Activated CD8-positive, alpha-beta memory T cell treated with anti-CD3 and anti-CD28 coated beads, Interleukin-2, amount 50 U/mL, for 48 hours (primary cell): ENCODE results near the gene SPSB1.

Experiments
- DNase-seq: peaks from one replicate; pipeline ENCODE4 v3.0.0-alpha.2; 2020

The SPSB1 gene

DNA sequence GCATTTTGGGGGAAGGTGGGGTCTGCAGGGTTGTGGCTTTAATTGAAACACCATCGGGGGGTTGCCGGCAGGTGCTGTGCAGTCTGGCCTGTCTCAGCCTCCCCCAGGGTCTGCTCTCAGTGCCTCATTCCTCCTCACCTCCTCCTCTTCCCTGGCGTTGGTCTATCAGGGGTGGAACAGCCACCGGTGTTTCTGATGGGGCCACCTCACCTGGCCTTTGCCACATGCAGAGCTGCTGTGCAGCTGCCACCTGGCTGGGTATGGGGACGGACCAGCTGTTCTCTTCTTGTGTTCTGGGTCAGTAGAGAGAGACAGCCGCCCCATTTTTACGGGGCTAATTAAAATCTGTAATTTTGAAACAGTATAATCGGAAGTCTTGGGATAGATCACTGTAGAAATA is 53.9 kb downstream of the SPSB1 start:
- DNase-seq = no peak

DNA sequence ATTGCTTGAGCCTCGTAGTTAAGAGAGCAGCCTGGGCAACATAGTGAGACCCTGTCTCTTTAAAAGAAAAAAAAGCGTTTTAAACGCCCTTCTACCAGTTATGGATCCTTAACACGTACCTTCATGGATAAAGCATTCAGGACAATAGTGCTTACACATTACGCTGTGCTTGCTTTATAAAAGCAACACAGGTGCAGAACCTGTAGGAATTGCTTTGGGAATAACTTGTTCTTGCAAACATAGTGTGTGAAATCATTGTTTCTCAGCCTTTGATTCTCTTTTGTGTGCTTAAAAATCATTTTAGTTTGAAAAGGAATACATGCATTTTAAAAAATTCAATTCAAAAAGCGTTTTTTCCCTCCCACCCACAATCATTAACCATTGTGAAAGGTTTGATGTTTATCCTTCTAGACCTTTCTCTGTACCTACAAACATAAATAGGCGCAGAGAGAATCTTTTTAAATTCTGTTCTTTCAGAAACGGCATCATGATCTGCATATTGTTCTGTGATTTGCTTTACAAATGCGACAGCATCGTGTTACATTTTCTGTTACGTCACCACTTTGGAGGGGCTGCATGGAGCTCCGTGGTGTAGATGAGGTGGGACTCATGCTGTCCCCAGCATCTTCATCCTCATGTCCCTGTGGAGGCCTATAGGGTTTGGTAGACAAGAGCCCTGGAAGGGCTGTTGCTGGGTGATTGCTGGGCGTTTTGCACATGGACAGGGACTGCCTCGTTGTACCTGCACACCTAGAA is 54.6 kb downstream of the SPSB1 start:
- DNase-seq = no peak

DNA sequence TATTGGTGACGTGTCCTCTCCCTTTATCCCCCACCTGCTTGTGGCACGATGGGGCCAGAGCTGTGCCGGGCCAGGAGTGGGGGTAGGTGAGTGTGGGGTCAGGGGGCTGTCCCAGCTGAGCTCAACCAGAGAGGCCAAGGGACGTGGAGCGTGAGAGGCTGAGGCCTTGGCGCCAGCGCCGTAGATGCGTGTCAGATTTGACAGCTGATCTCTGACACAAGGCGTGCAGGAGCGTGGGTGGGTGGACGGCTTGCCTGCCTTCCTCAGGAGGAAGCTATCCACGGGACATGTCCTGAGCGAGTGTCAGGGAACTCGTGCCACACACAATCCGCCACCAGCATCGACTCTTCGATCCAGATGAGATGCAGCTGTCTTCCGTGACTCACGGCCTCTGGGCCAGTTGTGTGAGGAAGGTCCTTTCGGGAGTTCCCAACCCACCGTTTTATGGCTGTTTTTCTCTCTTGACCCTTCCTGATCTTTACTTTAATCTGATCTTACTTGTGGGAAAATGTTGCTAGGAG is 56.7 kb downstream of the SPSB1 start:
- DNase-seq = no peak

DNA sequence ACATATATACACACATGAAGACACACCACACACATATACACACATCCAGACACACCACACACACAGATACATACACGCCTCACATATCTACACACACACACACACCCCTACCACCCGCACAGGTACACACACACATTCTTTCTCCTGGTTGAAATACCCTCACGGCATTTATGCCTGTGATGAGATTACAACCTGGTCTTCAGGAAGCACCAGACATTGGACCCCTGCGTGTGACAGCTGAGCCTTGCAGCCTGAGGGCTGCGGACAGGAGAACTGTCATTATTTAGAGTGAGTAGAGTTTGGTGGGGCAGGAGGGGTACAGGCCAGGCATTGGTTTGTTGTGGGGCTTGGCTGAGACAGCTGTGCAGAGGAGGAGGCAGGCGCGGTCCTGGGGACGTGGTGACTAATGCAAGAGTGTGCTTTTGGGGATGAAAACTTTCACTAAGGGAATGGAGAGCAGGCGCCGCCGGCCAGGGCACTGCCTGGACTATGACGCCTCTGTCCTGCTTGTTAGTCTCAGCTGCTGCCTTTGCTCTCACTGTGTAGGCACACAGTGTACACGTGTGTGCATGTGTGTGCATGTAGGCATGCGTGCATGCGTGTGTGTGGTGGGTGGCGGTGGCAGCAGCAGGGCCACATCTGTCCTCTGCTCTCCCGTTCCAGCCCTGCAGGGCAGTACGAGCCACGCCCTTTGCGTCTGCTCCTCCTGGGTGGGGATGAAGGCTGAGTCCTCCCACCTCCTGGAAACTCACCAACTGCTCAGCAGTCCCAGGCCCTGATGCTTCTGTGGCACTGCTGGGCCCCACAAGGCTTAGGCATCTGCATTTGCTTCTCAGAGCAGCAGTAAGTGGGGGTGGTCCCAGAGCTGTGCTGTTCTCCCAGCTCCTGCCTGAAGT is 57.6 kb downstream of the SPSB1 start:
- DNase-seq = no peak

DNA sequence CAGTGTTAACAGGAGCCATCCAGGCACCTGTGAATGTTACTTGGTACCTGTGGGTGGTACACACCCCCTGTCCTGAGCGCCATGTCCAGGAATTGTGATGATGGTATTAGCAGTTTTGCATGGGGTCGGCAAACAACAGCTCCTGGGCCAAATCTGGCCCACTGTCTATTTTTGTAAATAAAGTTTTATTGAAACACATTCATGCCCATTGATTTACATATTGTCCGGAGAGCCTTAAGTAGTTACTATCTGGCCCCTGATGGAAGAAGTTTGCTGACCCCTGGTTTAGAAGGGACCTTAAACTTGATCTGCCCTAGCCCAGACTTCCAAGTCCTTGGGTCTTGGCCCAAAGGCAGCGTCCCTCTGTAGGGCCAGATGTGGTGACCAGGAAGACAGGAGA is 58.3 kb downstream of the SPSB1 start:
- DNase-seq = no peak

DNA sequence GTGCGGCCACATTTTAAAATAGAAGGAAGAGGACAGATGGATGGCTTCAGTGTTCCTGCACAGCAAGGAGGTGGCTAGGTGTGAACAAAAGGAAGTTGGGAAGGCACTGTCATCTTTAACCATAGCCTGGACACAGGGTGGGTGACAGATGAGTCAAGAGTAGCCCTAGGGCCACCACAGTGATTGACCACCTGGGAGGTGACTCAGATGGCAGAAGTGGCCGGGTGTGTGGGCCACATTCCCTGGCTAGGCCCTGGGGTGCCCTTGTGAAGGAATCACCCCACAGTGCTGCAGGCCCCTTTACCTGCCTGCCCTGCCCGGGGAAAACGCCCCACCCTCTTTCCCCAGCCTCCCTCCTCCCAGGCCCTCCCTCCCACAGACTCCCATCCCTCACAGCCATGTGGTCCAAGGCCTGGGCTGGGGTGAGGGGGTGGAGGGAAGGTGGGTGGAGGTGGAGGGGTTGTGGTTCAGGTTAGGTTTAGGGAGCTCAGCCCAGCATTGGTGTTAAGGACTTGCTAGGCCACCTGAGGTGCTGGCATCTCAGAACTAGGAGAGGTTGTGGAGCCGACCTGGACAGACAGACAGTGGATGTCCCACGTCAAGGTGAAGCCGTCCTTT is 59.1 kb downstream of the SPSB1 start:
- no peak for DNase-seq

DNA sequence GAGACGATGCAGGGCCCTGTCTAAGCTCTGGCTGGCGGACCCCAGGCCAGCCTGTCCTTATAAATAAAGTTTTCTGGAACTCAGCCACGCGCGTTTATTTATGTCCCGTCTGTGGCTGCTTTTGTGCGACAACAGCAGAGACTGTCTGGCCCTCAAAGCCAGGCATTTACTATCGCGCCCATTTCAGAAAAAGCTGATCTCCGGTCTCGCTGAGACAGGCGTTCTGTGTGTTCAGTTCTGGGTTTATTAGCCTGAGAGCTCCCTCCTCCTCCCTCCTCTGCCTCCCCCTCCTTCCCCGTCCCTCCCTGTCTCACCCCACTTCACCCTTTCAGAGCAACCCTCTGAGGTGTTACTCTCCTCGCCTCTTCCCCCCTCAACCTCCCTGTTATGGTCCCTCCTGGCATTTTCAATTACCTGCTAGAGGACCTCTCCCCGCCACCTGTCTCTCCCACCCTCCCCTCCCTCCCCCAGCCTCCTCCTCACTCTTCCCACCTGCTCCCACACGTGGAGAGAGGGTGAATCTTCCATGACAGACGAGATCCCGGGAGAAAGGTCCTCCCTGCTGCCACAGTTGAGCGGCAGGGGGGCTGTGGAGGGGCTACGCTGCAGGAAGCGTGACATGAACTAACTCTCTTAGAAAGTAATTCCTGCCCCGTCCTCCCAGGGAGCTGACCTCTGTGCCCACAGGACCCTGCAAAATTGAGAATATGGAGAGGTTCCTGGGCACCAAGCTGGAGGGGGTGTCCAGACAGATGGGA is 59.9 kb downstream of the SPSB1 start:
- no peak for DNase-seq

DNA sequence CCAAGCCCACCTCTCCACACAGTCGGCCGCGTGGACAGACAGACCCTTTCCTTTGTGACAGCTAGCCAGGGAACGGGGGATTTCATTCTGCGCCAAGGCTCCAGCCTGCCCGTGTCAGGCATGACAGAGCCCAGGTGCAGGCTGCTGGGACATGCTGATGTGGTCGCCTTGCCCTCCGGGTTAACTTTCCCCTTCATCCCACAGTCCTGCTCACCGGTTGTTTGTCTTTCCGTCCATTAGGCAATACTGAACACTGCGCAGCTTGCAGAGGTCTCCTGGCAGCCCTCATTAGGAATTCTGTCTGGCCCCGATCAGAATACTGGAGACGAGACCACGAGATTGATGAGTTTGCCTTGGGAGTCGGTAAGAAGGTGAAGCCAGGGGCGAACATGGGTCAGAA is 62.8 kb downstream of the SPSB1 start:
- no peak for DNase-seq

DNA sequence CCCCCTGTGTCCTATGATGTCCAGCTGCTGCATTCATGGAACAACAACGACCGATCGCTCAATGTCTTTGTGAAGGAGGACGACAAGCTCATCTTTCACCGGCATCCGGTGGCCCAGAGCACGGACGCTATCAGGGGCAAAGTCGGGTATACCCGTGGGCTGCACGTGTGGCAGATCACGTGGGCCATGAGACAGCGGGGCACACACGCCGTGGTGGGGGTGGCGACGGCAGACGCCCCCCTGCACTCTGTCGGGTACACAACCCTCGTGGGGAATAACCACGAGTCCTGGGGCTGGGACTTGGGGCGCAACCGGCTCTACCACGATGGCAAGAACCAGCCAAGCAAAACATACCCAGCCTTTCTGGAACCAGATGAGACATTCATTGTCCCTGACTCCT is 63.3 kb downstream of the SPSB1 start:
- no peak for DNase-seq

DNA sequence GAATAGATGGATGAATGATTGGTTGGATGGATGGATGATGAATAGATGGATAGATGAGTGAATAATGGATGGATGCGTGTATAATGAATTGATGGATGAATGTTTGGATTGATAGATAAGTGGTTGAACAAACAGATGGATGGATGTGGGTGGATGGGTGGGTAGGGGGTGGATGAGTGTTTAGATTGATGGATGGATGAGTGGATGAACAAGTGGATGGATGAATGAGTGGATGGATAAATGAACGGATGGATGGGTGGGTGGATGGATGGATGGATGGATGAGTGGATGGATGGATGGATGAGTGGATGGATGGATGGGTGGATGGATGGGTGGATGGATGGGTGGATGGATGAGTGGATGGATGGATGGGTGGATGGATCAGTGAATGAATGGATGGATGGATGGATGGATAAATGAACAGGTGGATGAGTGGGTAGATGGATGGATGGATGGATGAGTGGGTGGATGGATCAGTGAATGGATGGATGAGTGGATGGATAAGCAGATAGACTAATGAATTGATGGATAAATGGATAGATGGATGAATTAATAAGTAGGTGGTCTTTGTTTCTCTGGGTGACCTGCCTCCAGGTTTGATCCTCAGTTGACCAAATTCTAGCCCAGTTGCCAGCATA is 64.3 kb downstream of the SPSB1 start:
- DNase-seq = no peak

DNA sequence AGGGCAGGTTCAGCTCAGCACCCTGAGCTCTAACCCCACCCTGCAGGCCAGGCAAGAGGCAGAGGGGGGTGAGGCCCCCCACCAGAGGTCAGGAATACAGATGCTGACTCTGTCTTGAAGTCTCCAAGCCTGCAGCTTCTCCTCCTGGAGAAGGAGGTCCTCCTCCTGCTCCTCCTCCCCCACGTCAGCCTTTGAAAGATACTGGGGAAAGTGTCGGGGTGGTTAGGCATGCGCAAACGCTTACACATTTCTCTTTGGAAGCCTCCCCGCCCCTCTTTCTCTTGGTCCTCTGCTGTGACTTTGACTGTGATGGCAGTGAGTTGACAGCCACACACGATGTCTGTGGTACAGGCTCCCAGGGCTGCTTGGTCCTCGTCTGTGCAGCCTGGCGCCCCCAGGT is 65.3 kb downstream of the SPSB1 start:
- DNase-seq = no peak

DNA sequence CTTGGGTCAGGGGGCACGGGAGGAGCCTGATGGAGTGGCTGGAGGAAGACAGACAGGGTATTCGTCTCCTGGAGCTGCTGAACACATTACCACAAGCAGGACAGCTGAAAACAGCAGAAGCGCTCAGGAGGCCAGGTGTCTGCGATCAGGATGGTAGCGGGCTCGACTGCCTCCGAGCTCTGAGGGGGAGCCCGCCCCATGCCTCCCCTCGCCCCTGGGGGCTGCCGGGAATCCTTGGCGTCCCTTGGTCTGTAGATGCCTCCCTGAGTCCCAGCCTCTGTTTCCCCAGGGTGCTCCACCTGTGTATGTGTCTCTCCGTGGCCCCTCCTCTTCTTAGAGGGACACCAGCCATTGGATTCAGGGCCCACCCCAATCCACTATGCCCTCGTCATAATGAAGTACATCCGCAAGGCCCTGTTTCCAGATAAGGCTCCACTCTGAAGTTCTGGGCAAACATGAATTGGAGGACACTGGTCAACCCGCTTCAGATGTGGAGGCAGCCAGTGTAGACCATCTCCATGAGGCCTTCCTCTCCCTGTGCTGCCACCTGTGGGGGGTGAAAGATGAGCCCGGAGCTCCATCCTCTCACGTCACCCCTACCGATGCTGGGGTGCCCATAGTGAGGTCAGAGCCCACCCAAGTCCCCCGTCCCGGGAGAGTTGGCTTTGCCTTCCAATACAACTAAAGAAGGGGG is 67.8 kb downstream of the SPSB1 start:
- DNase-seq = no peak

DNA sequence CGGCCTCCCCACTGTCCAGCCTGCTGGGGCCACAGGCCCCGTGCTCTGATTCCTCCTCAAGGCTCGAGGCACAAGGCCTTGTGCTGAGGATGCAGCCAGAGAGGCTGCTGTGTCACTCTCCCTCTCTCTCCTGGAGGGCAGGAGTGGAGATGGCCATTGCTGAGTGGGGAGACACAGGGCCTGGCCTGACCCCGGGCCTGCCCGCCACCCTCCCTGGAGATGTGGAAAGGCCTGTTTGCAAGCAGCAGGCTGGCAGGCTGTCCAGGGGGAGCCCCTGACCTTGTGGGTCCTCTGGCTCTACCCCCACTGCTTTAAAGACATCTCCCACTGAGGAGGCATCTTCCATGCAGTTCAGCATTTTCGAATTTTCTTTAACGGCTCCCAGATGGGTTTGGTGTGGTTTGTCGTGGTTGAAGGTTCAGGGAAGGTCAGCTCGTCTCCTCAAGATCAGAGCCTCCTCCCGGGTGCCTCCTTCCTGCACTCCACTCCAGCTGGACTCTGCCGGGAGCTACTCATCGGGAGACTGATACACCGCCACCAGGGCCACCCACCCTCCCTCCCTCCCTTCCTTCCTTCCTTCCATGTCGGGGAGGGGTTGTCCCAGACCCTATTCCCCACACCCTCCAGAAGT is 69.1 kb downstream of the SPSB1 start:
- DNase-seq = no peak

DNA sequence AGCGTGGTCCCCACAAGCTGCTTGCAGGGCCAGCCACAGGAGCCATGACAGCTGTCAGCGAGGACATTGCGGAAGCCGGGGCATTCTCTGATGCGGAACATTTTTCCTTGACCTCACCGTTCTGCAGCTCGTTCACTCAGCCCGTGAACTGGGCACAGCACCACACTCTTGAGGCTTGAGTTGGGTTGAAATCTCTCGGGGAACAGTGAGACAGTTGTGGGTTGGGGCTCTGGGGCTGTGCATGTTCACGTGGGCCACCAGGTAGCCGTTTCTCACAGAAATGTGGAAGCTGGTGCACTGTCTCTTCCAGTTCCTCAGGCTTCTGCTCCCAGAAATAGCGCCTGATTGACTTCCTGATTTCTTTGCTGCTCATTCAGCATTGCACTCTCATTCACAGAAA is 69.8 kb downstream of the SPSB1 start:
- no peak for DNase-seq

DNA sequence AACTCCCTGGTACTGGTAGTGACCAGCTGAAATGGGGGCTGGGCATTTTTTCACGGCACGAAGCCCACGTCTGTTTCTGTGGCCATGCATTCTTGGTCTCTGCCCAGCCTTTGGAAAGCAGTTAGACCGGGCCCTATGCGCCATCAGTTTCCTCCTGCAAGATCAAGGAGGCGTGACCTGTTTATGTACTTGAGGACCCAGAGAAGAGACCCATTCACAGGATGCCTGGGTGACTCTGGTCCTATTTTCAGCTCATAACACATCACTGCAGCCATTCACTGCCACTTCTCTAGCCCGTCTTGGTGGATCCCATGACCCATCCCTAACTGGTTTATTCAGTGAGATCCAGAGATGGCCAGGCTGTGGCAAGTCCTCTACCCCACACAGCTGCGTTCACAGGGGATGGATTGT is 70.4 kb downstream of the SPSB1 start:
- no peak for DNase-seq

DNA sequence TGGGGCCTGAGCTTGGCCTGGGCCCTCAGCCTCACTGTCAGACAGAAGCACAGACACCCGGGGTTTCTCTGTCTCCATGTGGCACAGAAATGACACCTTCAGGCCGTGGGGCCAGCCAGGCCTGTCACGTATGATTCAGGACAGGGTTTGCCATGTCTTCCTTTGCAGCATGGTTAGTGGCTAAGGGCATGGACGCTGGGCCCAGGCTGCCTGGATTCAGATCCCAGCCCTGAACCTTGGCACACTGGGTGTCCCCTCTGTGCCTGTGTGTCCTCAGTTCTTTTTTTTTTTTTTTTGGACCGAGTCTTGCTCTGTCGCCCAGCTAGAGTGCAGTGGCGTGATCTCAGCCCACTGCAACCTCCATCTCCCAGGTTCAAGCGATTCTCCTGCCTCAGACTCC is 73.6 kb downstream of the SPSB1 start:
- DNase-seq = no peak

DNA sequence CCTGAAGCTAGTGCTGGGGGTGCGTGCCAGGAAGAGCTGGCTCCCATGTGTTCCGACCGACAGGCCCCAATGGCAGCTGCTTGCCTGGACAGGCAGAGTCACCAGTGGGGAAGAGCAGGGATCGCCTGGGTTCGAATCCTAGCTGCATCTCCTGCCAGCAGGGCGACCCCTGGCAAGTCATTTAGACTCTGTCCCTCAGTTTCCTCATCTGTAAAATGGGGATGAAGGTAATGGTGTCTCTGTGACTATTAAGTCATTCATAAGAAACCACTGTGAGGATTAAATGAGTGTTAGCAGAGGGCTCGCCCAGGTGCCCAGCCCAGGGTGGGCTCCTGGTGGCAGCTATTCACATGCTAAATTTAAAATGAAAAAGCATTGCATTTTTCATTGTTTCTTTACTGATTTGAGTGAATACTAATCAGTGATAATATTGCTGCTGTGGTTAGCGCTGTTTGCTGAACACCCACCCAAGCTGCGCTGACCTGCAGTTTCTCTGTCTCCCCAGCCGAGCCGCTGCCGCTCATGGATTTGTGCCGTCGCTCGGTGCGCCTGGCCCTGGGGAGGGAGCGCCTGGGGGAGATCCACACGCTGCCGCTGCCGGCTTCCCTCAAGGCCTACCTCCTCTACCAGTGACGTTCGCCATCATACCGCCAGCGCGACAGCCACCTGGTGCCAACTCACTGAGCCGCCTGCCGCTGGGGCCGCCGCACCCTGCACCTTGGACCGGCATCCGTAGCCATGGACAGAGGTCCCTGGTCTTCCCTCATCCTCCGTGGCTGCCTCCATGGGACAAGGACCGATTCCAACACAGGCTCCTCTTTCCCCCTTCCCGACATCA is 74.5 kb downstream of the SPSB1 start:
- no peak for DNase-seq

DNA sequence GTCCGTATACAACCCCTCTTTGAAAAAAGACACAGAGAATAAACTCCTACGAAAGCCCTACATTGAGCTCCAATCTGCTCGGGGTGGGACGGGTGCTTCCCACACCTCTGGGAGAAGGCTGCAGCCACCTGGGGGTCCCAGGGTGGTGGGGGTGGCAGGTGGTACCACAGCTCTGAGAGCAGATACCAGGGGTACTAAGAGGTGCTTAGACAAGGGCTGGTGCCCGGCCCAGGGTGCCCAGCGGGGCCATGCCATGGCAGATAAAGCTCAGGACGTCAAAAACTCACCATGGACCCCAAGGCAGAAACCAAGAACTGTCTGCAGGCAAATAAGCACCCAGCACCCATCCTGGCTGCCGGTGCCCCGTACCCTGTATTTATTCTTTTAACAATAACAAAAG is 75.1 kb downstream of the SPSB1 start:
- no peak for DNase-seq

DNA sequence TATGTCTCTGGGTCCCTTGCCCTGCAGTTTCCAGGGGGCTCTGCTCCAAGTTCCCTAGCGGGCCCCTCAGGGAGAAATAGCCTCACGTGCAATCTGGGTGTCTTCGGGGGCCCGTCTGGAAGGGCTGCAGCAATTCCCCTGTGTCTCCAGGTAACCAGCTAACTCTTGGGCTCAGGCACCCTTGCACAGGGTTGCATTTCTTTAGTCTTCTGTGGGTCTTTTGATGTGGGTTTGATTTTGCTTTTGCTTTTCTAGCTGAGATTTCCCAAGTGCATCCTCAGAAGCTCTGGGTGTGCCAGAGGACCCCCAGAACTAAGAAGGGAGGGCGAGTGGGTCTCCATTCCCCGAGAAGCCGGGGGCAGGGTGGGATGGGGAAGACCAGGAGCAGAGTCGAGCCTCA is 75.7 kb downstream of the SPSB1 start:
- DNase-seq = no peak
